GM12878 (cell line): ENCODE measurements around the gene KLHL1. TPM values are rescaled to one million over a fixed set of nuclear protein-coding genes. Genes with fewer than 3 reads are reported as not detected.

Experiments used
- ATAC-seq: fragments of 200-7000 bp; cut with Tn5 transposase; 3 replicates; pipeline ENCODE4 v1.9.1; 2020; ENCODE audit warnings: mild to moderate bottlenecking, moderate library complexity
- BruUV-seq: library from RNA; stranded (reverse); fragments of 400-500 nt; replicated peaks from 2 replicates; lab custom pipeline; 2021; lab: Mats Ljungman, UMichigan
- CTCF ChIA-PET: fragments of 300-600 bp; sonication (Branson Sonifier 250); formaldehyde crosslinking; extraction: SDS; loops from one replicate; lab custom pipeline; 2021; ENCODE audit warnings: inconsistent platforms; lab: Yijun Ruan, JAX
- POLR2A ChIA-PET: fragments of 350-600 bp; formaldehyde crosslinking; extraction: SDS; loops from one replicate; lab custom pipeline; 2021; ENCODE audit warnings: inconsistent platforms; lab: Charles Lee
- RAD21 ChIA-PET: fragments of 300-600 bp; sonication (Branson Sonifier 250); formaldehyde crosslinking; loops from one replicate; lab custom pipeline; 2023; ENCODE audit warnings: antibody characterized with exemption; ENCODE audit not compliant: unreplicated experiment; lab: Charles Lee
- SMC1A ChIA-PET: fragments of 300-600 bp; sonication (Branson Sonifier 250); formaldehyde crosslinking; loops from one replicate; lab custom pipeline; 2023; ENCODE audit not compliant: unreplicated experiment, uncharacterized antibody; lab: Charles Lee
- DNase-seq: peaks from one replicate; pipeline ENCODE4 v3.0.0-alpha.2; 2011; ENCODE audit warnings: low read depth, low spot score
- FAIRE-seq: peaks from 3 replicates; lab custom pipeline; 2011; peaks lifted over from hg19 to GRCh38; lab: Jason Lieb, UNC
- H2AFZ ChIP-seq: 2 replicates; pipeline ENCODE4 v1.6.0; 2011; ENCODE audit warnings: low read depth, low read length, control low read depth; ENCODE audit not compliant: control insufficient read depth
- H3K27ac ChIP-seq: 2 replicates; pipeline ENCODE4 v1.5.1; 2011; ENCODE audit warnings: control low read depth; ENCODE audit not compliant: control insufficient read depth, insufficient read depth
- H3K27me3 ChIP-seq, 2 experiments: replicated peaks in 1 of 2; 2 replicates each; pipeline versions ENCODE4 v1.6.0 to v1.6.1; 2011; ENCODE audit warnings: low read length in 1 of 2; ENCODE audit not compliant: control insufficient read depth in 2 of 2, insufficient read depth in 2 of 2
- H3K36me3 ChIP-seq, 2 experiments: 2 replicates each; pipeline ENCODE4 v1.5.1; 2011; ENCODE audit warnings: low read length in 1 of 2; ENCODE audit not compliant: control insufficient read depth in 2 of 2, insufficient read depth in 2 of 2
- H3K4me1 ChIP-seq: 2 replicates; pipeline ENCODE4 v1.6.1; 2011; ENCODE audit warnings: mild to moderate bottlenecking, low read length, moderate library complexity, mixed read lengths; ENCODE audit not compliant: control insufficient read depth, insufficient read depth
- H3K4me2 ChIP-seq: 2 replicates; pipeline ENCODE4 v1.6.0; 2011; ENCODE audit warnings: control low read depth; ENCODE audit not compliant: control insufficient read depth, insufficient read depth
- H3K4me3 ChIP-seq: fragments of 200-600 bp; sonication (generic); 2 replicates; pipeline ENCODE4 v1.5.1; 2016
- H3K79me2 ChIP-seq: 2 replicates; pipeline ENCODE4 v1.6.0; 2011; ENCODE audit warnings: low read length; ENCODE audit not compliant: control insufficient read depth, insufficient read depth
- H3K9ac ChIP-seq: 2 replicates; pipeline ENCODE4 v1.8.0; 2011; ENCODE audit warnings: low read length, control low read depth, mixed read lengths; ENCODE audit not compliant: control insufficient read depth, insufficient read depth
- H3K9me3 ChIP-seq: replicated peaks from 3 replicates; pipeline ENCODE4 v1.5.1; 2011; ENCODE audit warnings: mild to moderate bottlenecking, low read length; ENCODE audit not compliant: control insufficient read depth, insufficient read depth
- H4K20me1 ChIP-seq: 2 replicates; pipeline ENCODE4 v1.6.0; 2011; ENCODE audit not compliant: control insufficient read depth, insufficient read depth
- HDAC6 ChIP-seq: fragments of 200-600 bp; sonication (generic); IDR thresholded peaks from one replicate; pipeline ENCODE4 v1.8.0; 2017; ENCODE audit warnings: antibody characterized with exemption; ENCODE audit not compliant: unreplicated experiment
- NR2C1 ChIP-seq: fragments of 450-650 bp; IDR thresholded peaks from 2 replicates; pipeline ENCODE4 v1.6.1; 2017; ENCODE audit warnings: antibody characterized with exemption, mild to moderate bottlenecking, moderate library complexity
- RAD21 ChIP-seq: IDR thresholded peaks from 2 replicates; pipeline ENCODE4 v1.6.1; 2011; ENCODE audit warnings: mild to moderate bottlenecking, low read depth, low read length, moderate library complexity; ENCODE audit not compliant: insufficient read depth
- RELA ChIP-seq: fragments of 450-650 bp; IDR thresholded peaks from 2 replicates; pipeline ENCODE4 v1.8.0; 2014; ENCODE audit warnings: borderline replicate concordance; ENCODE audit not compliant: partially characterized antibody
- ZNF24 ChIP-seq: fragments of 450-650 bp; IDR thresholded peaks from 2 replicates; pipeline ENCODE4 v1.6.1; 2017; ENCODE audit warnings: antibody characterized with exemption, mild to moderate bottlenecking
- ZNF274 ChIP-seq: IDR thresholded peaks from one replicate; pipeline ENCODE4 v1.8.0; 2011; ENCODE audit not compliant: insufficient read length, insufficient read depth
- ZNF592 ChIP-seq: fragments of 450-650 bp; IDR thresholded peaks from 2 replicates; pipeline ENCODE4 v1.6.1; 2017; ENCODE audit warnings: mild to moderate bottlenecking, moderate library complexity
- WGBS: methylation state at CpG from one replicate; pipeline ENCODE4 v1.1.6; 2016; ENCODE audit warnings: low lambda C conversion rate; ENCODE audit not compliant: insufficient replicate concordance, insufficient coverage; ENCODE audit errors: missing lambda C conversion rate; 5-methylcytosine and 5-hydroxymethylcytosine counted together
- in situ Hi-C: fragments of 300-500 bp; cut with MboI; formaldehyde crosslinking; loops from 9 replicates; pipeline ENCODE4 v1.14.3; 2018; ENCODE audit warnings: mixed read lengths
- intact Hi-C: fragments of 100-400 bp; cut with micrococcal nuclease; formaldehyde crosslinking; loops from one replicate; pipeline ENCODE4 v1.14.2; 2022; ENCODE audit not compliant: unreplicated experiment
- polyA plus RNA-seq, 11 experiments: library from polyadenylated mRNA; depleted of rRNA in 4 of 11; unstranded in 6 of 11; stranded (reverse) in 5 of 11; fragments of >200 nt; fragmentation: Nextera tagmentation in 4 of 11; fragmentation: Illumina TruSeq in 1 of 11; extraction: Ambion mirVana in 4 of 11; extraction: Trizol in 1 of 11; gene quantifications; 1 replicate in 1 of 11; 2 replicates in 10 of 11; pipeline versions ENCODE4 v1.2.1 to v1.2.3, GENCODE V29; 2011 to 2016; ENCODE audit warnings: inconsistent platforms in 2 of 11, missing spikeins in 2 of 11, low read depth in 1 of 11
- total RNA-seq, 4 experiments: library from RNA; depleted of rRNA in 3 of 4; stranded (reverse); fragments of >200 nt in 3 of 4; fragmentation: Illumina TruSeq in 1 of 4; extraction: Trizol in 1 of 4; gene quantifications; 2 replicates each; pipeline versions ENCODE4 v1.2.1 to v1.2.3, GENCODE V29; 2013 to 2021

KLHL1 gene
- total and polyA plus RNA-seq, 10 of the 15 experiments (the other 5 are each of a cell fraction or from before 2014, with no cell fraction given) = 0.02 to 0.13 (median 0.05) TPM; not detected in 2

GRCh38 chr13:70117338-70117905, 9.2 kb upstream of the KLHL1 start:
- ATAC-seq (no peak), DNase-seq (no peak), FAIRE-seq (no peak)
- SMC1A ChIA-PET = interaction anchor here (1.1 kb wide), 1 partner anchor 17 kb away, joined by 3 read pairs; no protein-coding TSS in a partner anchor
- intact Hi-C loops = no loop called here
- no peaks in the 10 kb centered on the region for H3K9me3 ChIP-seq
- no peaks in the 10 kb centered on the region for H3K27me3 ChIP-seq
- RAD21 ChIA-PET = no interaction called here
- CTCF ChIA-PET = interaction anchor here (1.0 kb wide), 1 partner anchor 21 kb away, joined by 6 read pairs; no protein-coding TSS in a partner anchor
- no peaks in the 10 kb centered on the region for H3K36me3 ChIP-seq
- no peak overlapping the region for H3K9ac ChIP-seq
- TF ChIP-seq ZNF592 = no peak
- TF ChIP-seq RAD21 = no peak
- no peak for TF ChIP-seq NR2C1
- no peak for TF ChIP-seq ZNF24
- no peak for TF ChIP-seq HDAC6
- no peak for TF ChIP-seq RELA
- no peak for TF ChIP-seq ZNF274
- no TSS peak for BruUV-seq
- no peaks in the 10 kb centered on the region for H3K4me1 ChIP-seq
- H3K79me2 ChIP-seq = no peaks in the 10 kb centered on the region
- WGBS = 5% methylated on average over 2 of the region's 2 CpGs
- no peak overlapping the region for H3K27ac ChIP-seq
- POLR2A ChIA-PET = no interaction called here
- no peak overlapping the region for H3K4me2 ChIP-seq
- in situ Hi-C loops = no loop called here
- H2AFZ ChIP-seq = no peak overlapping the region
- no peak overlapping the region for H3K4me3 ChIP-seq
- H4K20me1 ChIP-seq = no peaks in the 10 kb centered on the region
